HG02840 (cell line): ENCODE measurements around the gene TINAGL1.

Experiments
- ATAC-seq: cut with Tn5 transposase; IDR thresholded peaks from one replicate; pipeline ENCODE4 v1.9.1; 2021; ENCODE audit warnings: mild to moderate bottlenecking, moderate library complexity, moderate number of reproducible peaks; ENCODE audit not compliant: unreplicated experiment, low FRiP score

The TINAGL1 gene

DNA sequence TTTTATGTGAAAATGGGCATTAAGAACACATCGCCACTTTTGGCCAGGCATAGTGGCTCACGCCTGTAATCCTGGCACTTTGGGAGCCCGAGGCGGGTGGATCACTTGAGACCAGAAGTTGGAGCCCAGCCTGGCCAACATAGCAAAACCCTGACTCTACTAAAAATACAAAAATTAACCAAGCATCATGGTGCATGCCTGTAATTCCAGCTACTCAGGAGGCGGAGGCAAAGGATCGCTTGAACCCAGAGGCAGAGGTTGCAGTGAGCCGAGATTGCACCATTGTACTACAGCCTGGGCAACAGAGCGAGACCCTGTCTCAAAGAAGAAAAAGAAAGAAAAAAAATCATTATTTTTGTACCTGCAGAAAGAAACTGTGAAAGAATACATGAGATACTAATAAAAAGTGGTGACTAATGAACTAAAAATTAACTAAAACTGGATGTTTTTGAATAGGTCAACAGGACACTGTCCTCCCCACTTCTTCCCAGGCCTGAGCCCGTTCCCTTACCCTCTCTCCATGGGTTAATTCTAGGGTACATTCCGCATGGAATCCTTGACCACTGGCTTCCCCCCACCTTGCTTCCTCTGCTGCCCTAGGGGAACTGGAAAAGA is 8.3 kb upstream of the TINAGL1 start:
- no peak for ATAC-seq

DNA sequence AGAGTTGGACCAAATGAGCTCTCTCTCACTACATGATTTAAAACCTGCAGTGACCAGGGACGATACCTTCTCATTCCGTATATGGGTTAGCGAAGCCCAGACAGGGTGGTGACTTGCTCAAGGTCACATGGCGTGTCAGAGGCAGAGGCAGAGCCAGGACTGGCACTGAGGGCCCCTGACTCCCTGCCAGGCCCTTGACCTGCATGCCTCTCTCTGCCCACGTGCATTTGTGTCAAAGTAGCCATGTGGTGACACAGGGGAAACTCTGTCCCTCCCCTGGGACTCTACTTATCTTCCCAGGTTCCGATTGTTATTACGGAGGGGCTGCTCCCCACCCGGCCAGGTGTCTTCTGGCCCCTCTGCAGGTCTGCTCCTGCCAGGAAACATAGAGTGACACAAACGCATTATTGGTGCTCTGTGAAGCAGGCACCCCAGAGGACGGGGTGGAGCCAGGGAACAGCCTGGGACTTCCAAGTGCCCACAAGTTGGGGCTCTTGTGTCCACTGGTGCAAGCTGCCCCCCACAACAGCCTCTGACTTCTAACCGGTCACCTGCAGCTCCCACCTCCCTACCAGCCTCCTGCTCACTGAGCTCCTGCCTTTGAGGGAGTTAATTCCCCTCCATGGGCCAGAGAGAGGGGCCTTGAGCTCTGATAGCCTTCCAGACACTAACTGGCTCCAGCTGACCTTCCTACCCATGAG is 7.3 kb upstream of the TINAGL1 start:
- no peak for ATAC-seq

DNA sequence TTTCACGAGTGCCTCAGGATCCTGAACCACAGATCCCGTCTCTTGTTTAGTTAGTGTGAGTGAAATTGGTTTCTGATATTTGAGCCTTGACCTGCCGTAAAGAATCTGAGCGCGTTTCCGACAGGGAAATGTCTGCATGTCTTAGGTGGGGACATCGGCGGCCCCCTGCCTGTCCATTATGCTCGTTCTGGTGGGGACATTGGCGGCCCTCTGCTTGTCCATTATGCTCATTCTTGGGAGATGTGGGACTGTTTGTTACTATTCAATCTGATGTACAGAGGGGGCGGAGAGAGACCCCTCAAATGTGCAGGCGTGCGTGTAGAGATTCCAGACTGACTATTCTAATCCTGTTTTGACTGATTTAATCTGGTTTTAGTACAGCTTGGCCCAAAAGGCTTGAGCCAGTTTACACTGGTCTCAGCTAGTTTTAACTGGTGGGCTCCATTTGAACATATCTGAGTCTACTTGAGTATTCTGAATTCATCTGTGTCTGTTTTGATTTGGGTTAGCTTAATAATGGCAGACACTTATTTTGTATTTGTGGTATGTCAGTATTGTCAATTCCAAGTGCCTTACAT is 6.6 kb upstream of the TINAGL1 start:
- no peak for ATAC-seq

- no peak for ATAC-seq
These were observed 6.1 kb upstream of the TINAGL1 start for GRCh38 chr1:31570228-31570627.

GRCh38 chr1:31570906-31571305 is 5.4 kb upstream of the TINAGL1 start:
- no peak for ATAC-seq

DNA sequence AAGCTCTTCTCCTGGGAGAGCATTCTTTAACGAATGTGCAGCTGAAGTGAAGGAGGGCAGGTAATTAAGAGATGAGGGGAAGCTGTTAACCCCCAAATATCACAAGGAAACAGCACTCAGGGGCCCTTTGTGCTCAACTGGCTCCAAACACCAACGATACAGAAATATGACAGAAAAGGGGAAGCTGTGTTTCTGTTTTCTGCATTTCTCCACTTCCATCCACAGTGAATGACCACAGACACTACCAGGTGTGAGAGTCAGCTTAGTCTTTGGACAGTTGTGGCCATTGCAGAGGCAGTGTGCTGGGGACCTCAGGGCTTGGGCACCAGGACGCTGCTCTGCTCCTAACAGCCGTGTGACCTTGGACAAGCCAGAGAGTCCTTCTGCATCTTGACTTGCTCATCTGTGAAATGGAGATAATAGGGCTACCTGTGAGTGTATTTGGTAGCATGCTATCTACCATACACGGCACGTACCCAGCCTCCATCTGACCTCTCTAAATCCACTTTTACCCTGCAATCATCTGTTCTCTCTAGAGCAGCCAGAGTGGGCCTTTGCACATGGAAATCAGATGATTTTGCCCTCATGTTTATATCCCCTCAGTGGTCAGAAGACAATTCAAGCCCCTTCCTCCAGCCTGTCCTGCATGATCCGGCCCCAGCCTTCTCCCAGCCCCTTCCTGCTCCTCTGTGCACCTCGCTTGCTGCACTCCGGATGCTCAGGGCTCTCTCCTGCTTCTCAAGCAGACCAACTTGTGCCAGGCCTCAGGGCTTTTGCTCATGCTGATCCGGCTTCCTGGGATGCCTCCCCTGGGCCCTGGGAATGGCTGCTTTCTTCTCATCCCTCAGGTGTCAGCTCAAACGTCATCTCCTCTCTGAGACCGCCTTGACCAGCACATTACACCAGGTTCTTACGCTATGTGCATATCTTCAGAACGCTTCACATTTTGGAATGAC is 4.7 kb upstream of the TINAGL1 start:
- ATAC-seq: no peak

- no peak for ATAC-seq
These were observed 3.8 kb upstream of the TINAGL1 start for GRCh38 chr1:31572323-31573104.

GRCh38 chr1:31573261-31573660 is 3.1 kb upstream of the TINAGL1 start:
- ATAC-seq: no peak

DNA sequence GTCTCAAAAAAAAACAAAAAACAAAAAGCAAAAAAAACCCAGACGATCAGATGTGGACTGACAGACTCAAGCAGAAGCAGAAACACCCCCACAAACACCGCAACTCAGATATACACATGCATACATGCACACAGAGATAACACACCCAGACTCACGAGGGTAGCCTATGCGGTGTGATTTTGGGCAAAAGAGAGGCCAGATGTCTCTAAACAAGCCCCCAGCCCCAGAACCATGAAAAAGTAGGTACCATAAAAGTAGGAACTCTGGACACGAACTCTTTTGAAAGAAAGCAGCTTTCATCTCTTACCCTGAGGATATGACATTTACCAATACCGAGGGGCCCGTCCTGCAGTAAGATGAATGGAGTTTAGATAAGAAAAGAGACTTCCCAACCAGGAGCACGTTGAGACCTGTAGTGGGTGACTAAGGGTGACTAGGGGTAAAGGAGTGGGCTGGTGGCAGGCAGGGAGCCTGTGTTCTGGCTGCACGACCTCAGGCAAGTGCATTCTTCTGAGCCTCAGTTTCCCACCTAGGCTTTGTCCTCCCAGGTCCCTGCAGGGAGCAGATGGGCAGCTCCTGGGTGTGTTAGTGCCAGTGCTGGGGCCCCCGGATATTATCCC is 1.5 kb upstream of the TINAGL1 start:
- no peak for ATAC-seq

- no peak for ATAC-seq
These were observed 760 bp upstream of the TINAGL1 start for GRCh38 chr1:31575369-31576140.

GRCh38 chr1:31576743-31577455 is 584 bp downstream of the TINAGL1 start:
- ATAC-seq: no peak

DNA sequence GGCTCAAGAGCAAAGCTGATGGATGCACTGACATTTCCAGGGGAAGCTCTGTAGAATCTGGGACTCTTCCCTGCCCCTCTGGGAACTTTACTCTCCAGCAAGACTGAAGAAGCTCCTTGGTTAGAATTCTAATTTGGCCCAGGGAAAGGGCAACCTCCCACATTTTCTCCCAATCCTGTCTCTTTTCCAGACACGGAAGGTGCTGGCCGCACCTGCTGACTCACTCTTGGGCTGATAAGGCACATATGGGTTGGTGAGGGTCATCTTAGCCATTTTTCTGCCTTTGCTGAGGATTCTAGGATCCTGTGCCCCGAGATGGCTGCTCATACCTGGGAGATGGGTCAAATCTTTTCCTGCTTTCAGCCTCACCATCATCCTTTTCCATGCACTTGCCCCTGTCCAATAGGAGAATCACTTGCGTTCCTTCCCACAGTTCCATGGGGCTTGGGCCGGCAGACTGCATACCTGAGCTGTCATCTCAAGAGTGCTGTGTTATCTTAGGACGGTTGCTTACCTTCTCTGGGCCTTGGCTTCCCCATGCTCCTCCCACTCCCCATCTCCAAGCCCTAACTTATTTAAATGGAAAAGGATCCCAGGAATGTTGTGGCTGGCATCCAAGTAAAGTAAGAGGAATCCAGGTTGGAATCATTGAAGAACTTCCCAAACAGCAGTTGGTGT is 1.3 kb downstream of the TINAGL1 start:
- ATAC-seq: no peak

- no peak for ATAC-seq
These were observed 3.1 kb downstream of the TINAGL1 start for GRCh38 chr1:31579374-31579773.

GRCh38 chr1:31580513-31580870 is 4.2 kb downstream of the TINAGL1 start:
- ATAC-seq: no peak

DNA sequence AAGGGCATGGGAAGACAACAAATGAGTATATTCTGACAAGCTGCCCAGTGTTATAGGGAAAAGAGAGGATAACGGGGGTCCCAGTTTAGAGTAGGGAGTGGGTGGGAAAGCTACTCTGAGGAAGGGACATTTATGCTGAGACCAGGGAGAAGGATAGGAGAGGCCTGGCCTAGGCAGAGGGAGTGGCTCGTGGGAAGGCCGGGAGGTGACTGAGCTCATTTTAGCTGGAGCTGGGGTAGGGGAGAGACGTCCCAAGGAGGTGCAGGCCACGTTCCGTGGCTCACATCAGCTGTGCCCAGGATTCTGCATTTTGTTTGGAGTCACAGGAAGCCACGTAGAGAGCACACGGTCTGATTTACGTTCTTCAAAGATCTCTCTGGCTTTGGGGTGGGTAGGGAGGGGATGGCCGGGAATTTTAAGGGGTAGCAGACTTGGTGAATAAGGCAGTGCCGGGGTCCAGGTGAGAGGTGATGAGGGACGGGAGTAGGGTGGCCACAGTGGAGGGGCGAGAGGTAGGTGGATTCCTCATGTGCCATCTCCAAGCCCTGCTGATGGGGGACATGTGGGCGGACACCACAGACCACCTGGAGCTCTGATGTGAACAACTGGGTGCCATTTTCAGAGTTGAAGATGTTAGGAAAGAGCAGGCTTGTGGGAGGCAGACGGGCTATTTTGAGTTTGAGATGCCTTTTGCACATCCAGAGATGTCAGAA is 4.7 kb downstream of the TINAGL1 start:
- ATAC-seq: no peak

GRCh38 chr1:31581821-31582810 is 5.8 kb downstream of the TINAGL1 start:
- ATAC-seq: no peak
